ENCODE results near the gene HYAL1.

Gene HYAL1

GRCh38 chr3:50259432-50260026, 43.8 kb downstream of the HYAL1 start:
- FAIRE-seq: no peak

- no peak for FAIRE-seq
These were observed 44.4 kb downstream of the HYAL1 start for GRCh38 chr3:50258979-50259378.

- FAIRE-seq: no peak
These were observed 45.2 kb downstream of the HYAL1 start for GRCh38 chr3:50258029-50258680.

- FAIRE-seq: no peak
These were observed 46.1 kb downstream of the HYAL1 start for GRCh38 chr3:50256978-50257890.

- no peak for FAIRE-seq
These were observed 48.1 kb downstream of the HYAL1 start for GRCh38 chr3:50255251-50255615.

GRCh38 chr3:50254577-50255250, 48.7 kb downstream of the HYAL1 start:
- FAIRE-seq: no peak

- FAIRE-seq: no peak
These were observed 52.2 kb downstream of the HYAL1 start for GRCh38 chr3:50251220-50251619.

- no peak for FAIRE-seq
These were observed 52.9 kb downstream of the HYAL1 start for GRCh38 chr3:50250514-50250913.

Data from colon (tissue), 2 donors.